Spinal cord (tissue), 10 donors: Measurements from ENCODE around the gene MAP4K2. TPM values are rescaled to one million over a fixed set of nuclear protein-coding genes. Genes with fewer than 3 reads are reported as not detected.

Experiments
- DNase-seq, 6 donors: peaks; one replicate each; pipeline versions ENCODE4 v3.0.0 to v3.0.0-alpha.2; 2013 to 2015; ENCODE audit warnings: low spot score in 6 of 6, low read depth in 4 of 6
- H3K27ac ChIP-seq: one replicate; pipeline ENCODE4 v1.5.1; 2013; ENCODE audit warnings: low read depth, low read length, control low read depth
- H3K27me3 ChIP-seq: one replicate; pipeline ENCODE4 v1.6.1; 2013; ENCODE audit warnings: low read length; ENCODE audit not compliant: control insufficient read depth, insufficient read depth
- H3K36me3 ChIP-seq: one replicate; pipeline ENCODE4 v1.6.1; 2013; ENCODE audit warnings: low read length; ENCODE audit not compliant: control insufficient read depth, insufficient read depth
- H3K4me1 ChIP-seq: one replicate; pipeline ENCODE4 v1.6.1; 2013; ENCODE audit warnings: low read length; ENCODE audit not compliant: control insufficient read depth, insufficient read depth
- H3K4me3 ChIP-seq: one replicate; pipeline ENCODE4 v1.5.1; 2013; ENCODE audit warnings: low read depth, low read length, control low read depth
- H3K9me3 ChIP-seq: one replicate; pipeline ENCODE4 v1.6.1; 2013; ENCODE audit warnings: low read length; ENCODE audit not compliant: control insufficient read depth, insufficient read depth
- WGBS: methylation state at CpG from one replicate; pipeline ENCODE4 v1.1.5; 2013; ENCODE audit warnings: missing lambda C conversion rate; ENCODE audit not compliant: insufficient coverage; 5-methylcytosine and 5-hydroxymethylcytosine counted together
- polyA plus RNA-seq, 2 donors: library from polyadenylated mRNA; unstranded; fragments of 120-200 nt; gene quantifications; one replicate each; pipeline ENCODE4 v1.2.1, GENCODE V29; 2013; ENCODE audit not compliant: insufficient read length in 2 of 2
- total RNA-seq, 2 donors: library from RNA; depleted of rRNA in 1 of 2; stranded (reverse); fragments of 120-200 nt in 1 of 2; fragments of >200 nt in 1 of 2; gene quantifications; one replicate each; pipeline versions ENCODE4 v1.2.3 to v1.2.4, GENCODE V29; 2013 to 2014
- donor health status: healthy.

Gene MAP4K2
- total and polyA plus RNA-seq, 4 donors, result 15.3 to 47.7 (median 31.1) TPM

- 78% methylated on average over 10 of the region's 11 CpGs for WGBS
- no peak for DNase-seq
Observed at GRCh38 chr11:64793271-64794160, 9.5 kb downstream of the MAP4K2 start.

GRCh38 chr11:64792482-64792881, 10.5 kb downstream of the MAP4K2 start:
- DNase-seq, result no peak
- Histone ChIP-seq H3K27ac (no peak overlapping the region), H3K4me3 (no peak overlapping the region), H3K36me3 (peaks cover 76% of the 10 kb centered on the region), H3K9me3 (no peaks in the 10 kb centered on the region), H3K4me1 (peaks cover 7% of the 10 kb centered on the region), H3K27me3 (no peaks in the 10 kb centered on the region)
- no CpG with 5 or more reads among the region's 4 CpGs for WGBS

More at GRCh38 chr11:64793271-64794160, 9.5 kb downstream of the MAP4K2 start:
- Histone ChIP-seq H3K27me3 (no peaks in the 10 kb centered on the region), H3K36me3 (peaks cover 79% of the 10 kb centered on the region), H3K4me3 (no peak overlapping the region), H3K4me1 (peaks cover 7% of the 10 kb centered on the region), H3K27ac (peak overlapping the region; percentile 64), H3K9me3 (no peaks in the 10 kb centered on the region)

GRCh38 chr11:64791781-64792291, 11.2 kb downstream of the MAP4K2 start:
- H3K36me3 ChIP-seq, result peaks cover 71% of the 10 kb centered on the region
- H3K9me3 ChIP-seq, result no peaks in the 10 kb centered on the region
- H3K27ac ChIP-seq, result no peak overlapping the region
- H3K4me1 ChIP-seq, result peaks cover 7% of the 10 kb centered on the region
- no peak overlapping the region for H3K4me3 ChIP-seq
- 78% methylated on average over 6 of the region's 14 CpGs for WGBS
- no peaks in the 10 kb centered on the region for H3K27me3 ChIP-seq
- DNase-seq, result no peak

GRCh38 chr11:64790205-64791095, 12.6 kb downstream of the MAP4K2 start:
- Histone ChIP-seq H3K4me1 (peaks cover 7% of the 10 kb centered on the region), H3K27ac (no peak overlapping the region), H3K27me3 (no peaks in the 10 kb centered on the region), H3K36me3 (peaks cover 59% of the 10 kb centered on the region), H3K4me3 (no peak overlapping the region), H3K9me3 (no peaks in the 10 kb centered on the region)
- WGBS, result 78% methylated on average over 11 of the region's 25 CpGs
- no peak for DNase-seq

GRCh38 chr11:64789331-64790204, 13.4 kb downstream of the MAP4K2 start:
- H3K4me3 ChIP-seq, result no peak overlapping the region
- no peak overlapping the region for H3K27ac ChIP-seq
- H3K27me3 ChIP-seq, result no peaks in the 10 kb centered on the region
- no peaks in the 10 kb centered on the region for H3K9me3 ChIP-seq
- 91% methylated on average over 14 of the region's 15 CpGs for WGBS
- H3K4me1 ChIP-seq, result peaks cover 7% of the 10 kb centered on the region
- peaks cover 56% of the 10 kb centered on the region for H3K36me3 ChIP-seq
- no peak for DNase-seq

- no peaks in the 10 kb centered on the region for H3K27me3 ChIP-seq
- 91% methylated on average over 6 of the region's 9 CpGs for WGBS
- no peaks in the 10 kb centered on the region for H3K9me3 ChIP-seq
- no peak overlapping the region for H3K27ac ChIP-seq
- H3K4me3 ChIP-seq, result no peak overlapping the region
- DNase-seq, result no peak
- peaks cover 7% of the 10 kb centered on the region for H3K4me1 ChIP-seq
- H3K36me3 ChIP-seq, result peaks cover 58% of the 10 kb centered on the region
Observed at GRCh38 chr11:64788321-64789215, 14.4 kb downstream of the MAP4K2 start.

- Histone ChIP-seq H3K4me3 (no peak overlapping the region), H3K27ac (no peak overlapping the region), H3K4me1 (no peaks in the 10 kb centered on the region), H3K36me3 (peaks cover 53% of the 10 kb centered on the region), H3K27me3 (no peaks in the 10 kb centered on the region), H3K9me3 (no peaks in the 10 kb centered on the region)
- DNase-seq, result peak in 1 of 6 donors; percentile 41
- WGBS, result 19% methylated on average over 8 of the region's 15 CpGs
Observed at GRCh38 chr11:64787526-64788320, 15.3 kb downstream of the MAP4K2 start.

- Histone ChIP-seq H3K27me3 (no peaks in the 10 kb centered on the region), H3K4me1 (no peaks in the 10 kb centered on the region), H3K9me3 (no peaks in the 10 kb centered on the region), H3K4me3 (no peak overlapping the region), H3K27ac (no peak overlapping the region), H3K36me3 (peaks cover 48% of the 10 kb centered on the region)
- 94% methylated on average over 7 of the region's 10 CpGs for WGBS
- DNase-seq, result no peak
Observed at GRCh38 chr11:64786308-64786707, 16.7 kb downstream of the MAP4K2 start.
